ENCODE data around the gene HDDC2. TPM values are rescaled to one million over a fixed set of nuclear protein-coding genes. Genes with fewer than 3 reads are reported as not detected.

Gene HDDC2
- total and polyA plus RNA-seq, 2 of the 8 experiments (the other 6 are each of a cell fraction or from before 2014, with no cell fraction given) = 89.3 to 129 TPM

DNA sequence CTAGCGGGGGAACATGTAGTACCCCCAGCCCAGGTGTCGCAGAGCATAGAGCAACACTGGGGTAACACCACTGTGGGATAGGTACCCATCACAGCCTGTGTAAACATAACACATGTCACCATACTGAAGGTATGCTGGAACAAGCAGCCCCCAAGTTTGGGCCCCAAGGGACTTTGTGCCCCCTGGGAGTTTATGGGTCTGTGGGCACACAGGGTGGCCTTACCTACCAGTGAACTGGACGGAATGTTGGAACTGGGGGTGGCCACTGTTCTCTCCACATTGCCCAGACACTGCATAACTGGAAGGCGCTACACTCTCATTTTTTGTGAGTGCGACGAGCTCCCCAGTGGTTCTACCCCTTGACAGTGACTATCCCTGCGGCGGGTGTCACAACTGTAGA lies 28.5 kb downstream of the HDDC2 start:
- H4K5ac ChIP-seq (ENCODE audit: insufficient read length, low read depth, low read length) = no peak overlapping the region
- H3K36me3 ChIP-seq (ENCODE audit: control insufficient read depth in 2 of 4, insufficient read depth in 4 of 4, low read length in 3 of 4) = peaks cover 0 to 23% (median 7%) of the 10 kb centered on the region in 4 experiments; a peak in 4 of 8 replicates
- no peaks in the 10 kb centered on the region for H3K9me3 ChIP-seq (ENCODE audit: insufficient read depth in 2 of 2, low read depth in 1 of 2, low read length in 1 of 2)
- no peak overlapping the region for H2AK5ac ChIP-seq (ENCODE audit: low read depth, low read length)
- H3K79me2 ChIP-seq (ENCODE audit: control insufficient read depth in 1 of 2, insufficient read depth in 2 of 2, low read length in 2 of 2) = no peaks in the 10 kb centered on the region
- H3K27me3 ChIP-seq (replicated peaks in 1 of 4; ENCODE audit: control insufficient read depth in 3 of 4, extremely low read depth in 1 of 4, insufficient read depth in 3 of 4, low read length in 3 of 4) = no peaks in the 10 kb centered on the region
- ChIA-PET POLR2A (ENCODE audit: partially characterized antibody) (interaction anchor here (1.3 to 1.5 kb wide), 3 partner anchors 7 to 29 kb away, joined by 3 read pairs; partner anchors contain the start of gene HDDC2), CTCF (ENCODE audit: partially characterized antibody) (interaction anchor here (1.6 kb wide), 1 partner anchor 81 kb away, joined by 5 read pairs; no protein-coding TSS in a partner anchor)
- H3K23ac ChIP-seq (ENCODE audit: insufficient read length) = no peak overlapping the region
- no peak overlapping the region for H3K4me2 ChIP-seq (ENCODE audit: insufficient read depth in 1 of 2, low read depth in 2 of 2, low read length in 2 of 2)
- DNase-seq (ENCODE audit: low read depth in 1 of 2, low spot score in 2 of 2) (no peak), FAIRE-seq (no peak)
- no peak overlapping the region for H2BK12ac ChIP-seq (ENCODE audit: low read depth, low read length)
- no peak overlapping the region for H3K14ac ChIP-seq (ENCODE audit: insufficient read length)
- no peak overlapping the region for H2BK20ac ChIP-seq (ENCODE audit: low read length)
- H3K4me1 ChIP-seq (replicated peaks in 1 of 4; ENCODE audit: control insufficient read depth in 3 of 4, insufficient read depth in 4 of 4, low read length in 3 of 4) = no peaks in the 10 kb centered on the region
- H3K4ac ChIP-seq (replicated peaks; ENCODE audit: insufficient read length, low read depth, low read length) = no peak overlapping the region
- H2BK15ac ChIP-seq (ENCODE audit: low read length) = no peak overlapping the region
- no peak overlapping the region for H4K91ac ChIP-seq (replicated peaks; ENCODE audit: insufficient read length, low read length)
- no peak overlapping the region for H3K56ac ChIP-seq (replicated peaks; ENCODE audit: insufficient read length, low read depth, low read length)
- no peak overlapping the region for H3K4me3 ChIP-seq (ENCODE audit: extremely low read depth in 1 of 4, insufficient read depth in 2 of 4, low read depth in 3 of 4, low read length in 4 of 4)
- no peaks in the 10 kb centered on the region for H4K20me1 ChIP-seq (replicated peaks in 1 of 2; ENCODE audit: control insufficient read depth in 1 of 2, insufficient read depth in 2 of 2, low read length in 2 of 2)
- H3K18ac ChIP-seq (ENCODE audit: extremely low read depth, low read length) = no peak overlapping the region
- no peaks in the 10 kb centered on the region for H3K23me2 ChIP-seq (ENCODE audit: low read depth, low read length)
- H3K9ac ChIP-seq (replicated peaks in 1 of 4; ENCODE audit: extremely low read depth in 1 of 4, low read depth in 3 of 4, low read length in 3 of 4) = no peak overlapping the region
- no peak overlapping the region for H2AFZ ChIP-seq (ENCODE audit: low read length)
- 94% methylated on average over 8 of the region's 8 CpGs; no CpG with 5 or more reads in 1 of the 2 experiments for WGBS, 2 experiments (ENCODE audit: extremely low coverage in 1 of 2, insufficient coverage in 1 of 2, insufficient read length in 1 of 2, insufficient replicate concordance in 2 of 2, low coverage in 1 of 2, low lambda C conversion rate in 2 of 2, missing lambda C conversion rate in 1 of 2)
- no peak overlapping the region for H2BK5ac ChIP-seq (ENCODE audit: low read depth, low read length)
- H2BK120ac ChIP-seq (replicated peaks; ENCODE audit: low read depth, low read length) = no peak overlapping the region
- no peaks in the 10 kb centered on the region for H3K79me1 ChIP-seq (ENCODE audit: low read depth, low read length)
- no peak overlapping the region for H3K27ac ChIP-seq (ENCODE audit: low read depth, low read length)
- no peak overlapping the region for H4K8ac ChIP-seq (ENCODE audit: extremely low read depth, insufficient read depth, low read length)
- no peak for TF ChIP-seq SIN3A (conservative IDR thresholded peaks at IDR 0.05 in 1 of 2, IDR thresholded peaks at IDR 0.05 in 1 of 2; ENCODE audit: low read depth in 1 of 2, low read length in 2 of 2)
- TF ChIP-seq EGR1 (IDR thresholded peaks at IDR 0.05; ENCODE audit: borderline replicate concordance, low read depth, low read length) = no peak
- no peak for TF ChIP-seq SP4 (IDR thresholded peaks at IDR 0.05; ENCODE audit: low read length)
- TF ChIP-seq CHD1 (IDR thresholded peaks at IDR 0.05; ENCODE audit: low read depth, low read length) = no peak
- TF ChIP-seq SRF (IDR thresholded peaks at IDR 0.05; ENCODE audit: low read depth, low read length) = no peak
- TF ChIP-seq SIRT6 (IDR thresholded peaks at IDR 0.05; ENCODE audit: low read length) = no peak
- TF ChIP-seq, protein P1, sequence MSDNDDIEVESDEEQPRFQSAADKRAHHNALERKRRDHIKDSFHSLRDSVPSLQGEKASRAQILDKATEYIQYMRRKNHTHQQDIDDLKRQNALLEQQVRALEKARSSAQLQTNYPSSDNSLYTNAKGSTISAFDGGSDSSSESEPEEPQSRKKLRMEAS (IDR thresholded peaks at IDR 0.05) = no peak
- no peak for TF ChIP-seq POLR2AphosphoS5 (IDR thresholded peaks at IDR 0.05; ENCODE audit: low read depth, low read length)
- TF ChIP-seq, protein P2, sequence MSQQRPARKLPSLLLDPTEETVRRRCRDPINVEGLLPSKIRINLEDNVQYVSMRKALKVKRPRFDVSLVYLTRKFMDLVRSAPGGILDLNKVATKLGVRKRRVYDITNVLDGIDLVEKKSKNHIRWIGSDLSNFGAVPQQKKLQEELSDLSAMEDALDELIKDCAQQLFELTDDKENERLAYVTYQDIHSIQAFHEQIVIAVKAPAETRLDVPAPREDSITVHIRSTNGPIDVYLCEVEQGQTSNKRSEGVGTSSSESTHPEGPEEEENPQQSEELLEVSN (IDR thresholded peaks at IDR 0.05) = no peak
- no peak for TF ChIP-seq YY1 (IDR thresholded peaks at IDR 0.05; ENCODE audit: low read depth, low read length)
- TF ChIP-seq KDM4A (IDR thresholded peaks at IDR 0.05; ENCODE audit: low read depth, low read length, severe bottlenecking) = no peak
- TF ChIP-seq RFX5 (IDR thresholded peaks at IDR 0.05; ENCODE audit: borderline replicate concordance, low read depth, low read length) = no peak
- no peak for TF ChIP-seq BACH1 (IDR thresholded peaks at IDR 0.05; ENCODE audit: low read length)
- TF ChIP-seq TBP (IDR thresholded peaks at IDR 0.05; ENCODE audit: low read depth, low read length) = no peak

Data from H1 (cell line).